Panc1 (cell line): ENCODE data around the gene VTN. TPM values are rescaled to one million over a fixed set of nuclear protein-coding genes. Genes with fewer than 3 reads are reported as not detected.

ENCODE experiments used
- ATAC-seq: fragments of 200-7000 bp; cut with Tn5 transposase; 2 replicates; pipeline ENCODE4 v1.9.1; 2020; ENCODE audit warnings: mild to moderate bottlenecking, moderate library complexity
- BruUV-seq: library from RNA; stranded (reverse); fragments of 400-500 nt; replicated peaks from 2 replicates; lab custom pipeline; 2021; lab: Mats Ljungman, UMichigan
- CTCF ChIA-PET: fragments of 300-600 bp; sonication (Branson Sonifier 250); formaldehyde crosslinking; loops from one replicate; lab custom pipeline; 2022; ENCODE audit warnings: antibody characterized with exemption; lab: Charles Lee
- POLR2A ChIA-PET: fragments of 300-600 bp; sonication (Branson Sonifier 250); formaldehyde crosslinking; loops from one replicate; lab custom pipeline; 2022; ENCODE audit warnings: antibody characterized with exemption; lab: Charles Lee
- DNase-seq: peaks from one replicate; pipeline ENCODE4 v3.0.0-alpha.2; 2010; ENCODE audit warnings: low read depth, low spot score
- H3K27ac ChIP-seq: 2 replicates; pipeline ENCODE4 v1.5.1; 2011; ENCODE audit warnings: mild to moderate bottlenecking, low read length, inconsistent platforms
- H3K27me3 ChIP-seq: fragments of 200-500 bp; sonication (Bioruptor generic); 2 replicates; pipeline ENCODE4 v1.6.0; 2014; ENCODE audit warnings: low read length, inconsistent platforms; ENCODE audit not compliant: control insufficient read depth, insufficient read depth
- H3K36me3 ChIP-seq: fragments of 200-500 bp; sonication (Bioruptor generic); 2 replicates; pipeline ENCODE4 v1.5.1; 2014; ENCODE audit warnings: inconsistent platforms, mild to moderate bottlenecking, low read length, moderate library complexity; ENCODE audit not compliant: control insufficient read depth, insufficient read depth
- H3K4me1 ChIP-seq: 2 replicates; pipeline ENCODE4 v1.5.1; 2011; ENCODE audit warnings: inconsistent platforms, mild to moderate bottlenecking, low read length, moderate library complexity; ENCODE audit not compliant: control insufficient read depth, insufficient read depth
- H3K4me3 ChIP-seq, 2 experiments: 2 replicates each; pipeline ENCODE4 v1.5.1; 2011 to 2012; ENCODE audit warnings: low read depth in 2 of 2, low read length in 2 of 2, mild to moderate bottlenecking in 2 of 2, inconsistent platforms in 1 of 2, moderate library complexity in 1 of 2
- H3K9me3 ChIP-seq: fragments of 200-500 bp; sonication (Bioruptor generic); 2 replicates; pipeline ENCODE4 v1.5.1; 2014; ENCODE audit warnings: low read depth, mild to moderate bottlenecking, inconsistent platforms, low read length, moderate library complexity; ENCODE audit not compliant: control insufficient read depth, insufficient read depth
- CTCF ChIP-seq: fragments of 450-650 bp; IDR thresholded peaks from 2 replicates; pipeline ENCODE4 v1.5.1; 2017; ENCODE audit warnings: mild to moderate bottlenecking
- POLR2AphosphoS5 ChIP-seq: IDR thresholded peaks from 2 replicates; pipeline ENCODE4 v1.6.1; 2012; ENCODE audit warnings: mild to moderate bottlenecking, low read depth, low read length, moderate library complexity
- REST ChIP-seq, 2 experiments: IDR thresholded peaks; 2 replicates each; pipeline ENCODE4 v1.6.1; 2011 to 2012; ENCODE audit warnings: low read depth in 2 of 2, control low read depth in 1 of 2, low read length in 1 of 2, mild to moderate bottlenecking in 1 of 2, moderate library complexity in 1 of 2; ENCODE audit not compliant: insufficient read depth in 1 of 2
- SIN3A ChIP-seq: IDR thresholded peaks from 2 replicates; pipeline ENCODE4 v1.6.1; 2012; ENCODE audit warnings: low read depth, mild to moderate bottlenecking, low read length, moderate library complexity, borderline replicate concordance; ENCODE audit not compliant: insufficient read depth
- TCF7L2 ChIP-seq: IDR thresholded peaks from 2 replicates; pipeline ENCODE4 v1.6.1; 2011; ENCODE audit warnings: mild to moderate bottlenecking, low read depth, low read length, inconsistent platforms
- in situ Hi-C: cut with HindIII; loops from 2 replicates; pipeline ENCODE4 v1.10.0; 2016; ENCODE audit warnings: low sequenced_read_pairs, low pct_unique_long_range_greater_than_20kb
- intact Hi-C: fragments of 100-400 bp; cut with micrococcal nuclease; formaldehyde crosslinking; loops from one replicate; pipeline ENCODE4 v1.10.0; 2022; ENCODE audit not compliant: unreplicated experiment
- total RNA-seq: library from RNA; stranded (reverse); gene quantifications from one replicate; pipeline ENCODE4 v1.2.1, GENCODE V29; 2021; ENCODE audit not compliant: unreplicated experiment

Gene VTN
- total RNA-seq, 1 experiment from 2014 or later: 2.3 TPM

GRCh38 chr17:28335201-28335958 is 34.7 kb downstream of the VTN start, which contains the start of the genes IFT20 and TNFAIP1:
TSS of gene IFT20 (minus strand) at chr17:28335472. CDS start at chr17:28331985, 3,487 bp downstream.
TSS of gene TNFAIP1 (plus strand) at chr17:28335761. CDS start at chr17:28339522, 3,761 bp downstream.
- TF ChIP-seq CTCF (no peak), REST (IDR thresholded peaks at IDR 0.05; ENCODE audit: insufficient read depth in 1 of 2, low read depth in 2 of 2, low read length in 1 of 2) (0 out of 4 replicates have a peak, but pooled peaks of 1 of the 2 experiments have one; percentile 38), SIN3A (peak; percentile 97), TCF7L2 (0 out of 2 replicates have a peak, but pooled peaks have one; percentile 43), POLR2AphosphoS5 (peak; percentile 87)
- Histone ChIP-seq H3K27ac (peak within 1 kb of the TSS; percentile 94), H3K36me3 (no peaks in the 10 kb centered on the region; the same call in 1 of the 2 replicates), H3K27me3 (no peaks in the 10 kb centered on the region), H3K9me3 (no peaks in the 10 kb centered on the region), H3K4me1 (peaks cover 27% of the 10 kb centered on the region), H3K4me3 (peak within 1 kb of the TSS; percentile 87 to 95)
- ATAC-seq: peak; percentile 98
- intact Hi-C loops: no loop called here
- BruUV-seq: no TSS peak
- DNase-seq: peak; percentile 94
- ChIA-PET POLR2A (interaction anchor here (0.6 to 2.0 kb wide), 10 partner anchors 10 to 412 kb away, joined by 3 to 11 read pairs (median 4); partner anchors contain the start of genes POLDIP2 and TMEM97), CTCF (interaction anchor here (0.9 to 1.5 kb wide), 3 partner anchors 11 to 102 kb away, joined by 4 to 5 read pairs (median 5); no protein-coding TSS in a partner anchor)
- in situ Hi-C loops: no loop called here

GRCh38 chr17:28334666-28335200 is 35.4 kb downstream of the VTN start:
- POLR2A ChIA-PET: interaction anchor here (0.6 to 2.0 kb wide), 7 partner anchors 9 to 78 kb away, joined by 3 to 11 read pairs (median 4); partner anchors contain the start of genes POLDIP2 and TMEM97
- H3K36me3 ChIP-seq: no peaks in the 10 kb centered on the region; the same call in 1 of the 2 replicates
- no TSS peak for BruUV-seq
- intact Hi-C loops (no loop called here), in situ Hi-C loops (no loop called here)
- CTCF ChIA-PET: interaction anchor here (0.5 to 1.5 kb wide), 2 partner anchors 102 to 110 kb away, joined by 5 to 8 read pairs; no protein-coding TSS in a partner anchor
- no peaks in the 10 kb centered on the region for H3K27me3 ChIP-seq
- peak overlapping the region; percentile 69 for H3K27ac ChIP-seq
- ATAC-seq (peak; percentile 0; the same call in 1 of the 2 replicates), DNase-seq (no peak)
- H3K4me3 ChIP-seq: peak overlapping the region; percentile 87 to 95
- no peak for TF ChIP-seq POLR2AphosphoS5
- TF ChIP-seq CTCF: no peak
- no peak for TF ChIP-seq TCF7L2
- no peak for TF ChIP-seq REST (IDR thresholded peaks at IDR 0.05; ENCODE audit: insufficient read depth in 1 of 2, low read depth in 2 of 2, low read length in 1 of 2)
- TF ChIP-seq SIN3A: no peak
- peaks cover 27% of the 10 kb centered on the region for H3K4me1 ChIP-seq
- no peaks in the 10 kb centered on the region for H3K9me3 ChIP-seq
